GM21526 (cell line): ENCODE results near the gene AKT1S1.
"Not testable (repeated sequence)": the region's sequence is repeated elsewhere in the genome, so short reads cannot be mapped to it uniquely, and the experiment has no call there.

Source experiments
- ATAC-seq: cut with Tn5 transposase; IDR thresholded peaks from one replicate; pipeline ENCODE4 v1.9.1; 2021; ENCODE audit warnings: moderate library complexity; ENCODE audit not compliant: unreplicated experiment, low FRiP score

AKT1S1 gene

DNA sequence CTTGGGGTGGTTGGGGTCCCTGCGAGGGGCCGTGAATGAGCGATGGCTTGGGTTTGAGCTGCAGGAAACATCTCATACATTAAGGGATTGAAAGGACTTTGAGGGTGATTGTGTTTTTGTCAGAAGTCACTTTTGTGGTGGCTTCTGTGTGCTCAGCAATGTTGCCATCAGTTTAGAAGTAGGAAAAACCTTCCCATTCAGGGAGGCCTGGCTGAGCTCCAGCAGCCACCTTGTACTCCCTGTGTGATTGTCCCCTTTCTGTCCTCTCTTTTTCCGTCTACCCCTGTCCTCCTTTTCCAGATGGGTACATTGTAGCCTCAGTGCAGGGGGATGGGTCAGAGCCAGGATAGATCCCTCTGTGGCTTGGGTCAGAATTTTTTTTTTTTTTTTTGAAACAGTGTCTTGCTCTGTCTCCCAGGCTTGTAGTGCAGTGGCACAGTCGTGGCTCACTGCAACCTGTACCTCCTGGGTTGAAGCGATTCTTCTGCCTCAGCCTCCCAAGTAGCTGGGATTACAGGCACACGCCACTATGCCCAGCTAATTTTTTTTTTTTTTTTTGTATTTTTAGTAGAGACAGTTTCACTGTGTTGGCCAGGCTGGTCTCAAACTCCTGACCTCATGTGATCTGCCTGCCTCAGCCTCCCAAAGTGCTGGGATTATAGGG, 57.6 kb downstream of the AKT1S1 start:
- ATAC-seq = not testable (repeated sequence)
